Activated CD8-positive, alpha-beta memory T cell treated with anti-CD3 and anti-CD28 coated beads for 24 hours (primary cell): ENCODE data around the gene IQCK.
A peak's percentile ranks its signal among the peaks of the same experiment; 100 is the strongest.

Source experiments
- DNase-seq: peaks from one replicate; pipeline ENCODE4 v3.0.0-alpha.2; 2020

Gene IQCK

GRCh38 chr16:19890901-19891300, 172.8 kb downstream of the IQCK start:
- DNase-seq: no peak

GRCh38 chr16:19892902-19893301, 174.8 kb downstream of the IQCK start:
- no peak for DNase-seq

- DNase-seq: no peak
Observed at GRCh38 chr16:19894586-19894985, 176.5 kb downstream of the IQCK start.

- no peak for DNase-seq
Observed at GRCh38 chr16:19896951-19897350, 178.9 kb downstream of the IQCK start.

- DNase-seq: no peak
Observed at GRCh38 chr16:19898166-19898565, 180.1 kb downstream of the IQCK start.

- peak; percentile 63 for DNase-seq
Observed at GRCh38 chr16:19898924-19899604, 181.0 kb downstream of the IQCK start.

- DNase-seq: no peak
Observed at GRCh38 chr16:19899605-19899955, 181.5 kb downstream of the IQCK start.

- DNase-seq: no peak
Observed at GRCh38 chr16:19901164-19901563, 183.1 kb downstream of the IQCK start.

- DNase-seq: peak; percentile 86
Observed at GRCh38 chr16:19907161-19907992, 189.3 kb downstream of the IQCK start.
